M059J (cell line): ENCODE results near the gene COPS6. TPM values are rescaled to one million over a fixed set of nuclear protein-coding genes. Genes with fewer than 3 reads are reported as not detected.
"Not testable (repeated sequence)": the region's sequence is repeated elsewhere in the genome, so short reads cannot be mapped to it uniquely, and the experiment has no call there.

ENCODE experiments used
- DNase-seq: peaks from one replicate; pipeline ENCODE4 v3.0.0-alpha.2; 2012; ENCODE audit warnings: low read depth
- total RNA-seq: library from RNA; depleted of rRNA; stranded (reverse); fragments of >200 nt; shearing (Covaris generic); gene quantifications from 2 replicates; pipeline ENCODE4 v1.2.3, GENCODE V29; 2014; rRNA removed

The COPS6 gene
- total RNA-seq, 1 experiment from 2014 or later, result 109 TPM

GRCh38 chr7:100126239-100126930 lies 37.6 kb downstream of the COPS6 start:
- DNase-seq, result no peak

DNA sequence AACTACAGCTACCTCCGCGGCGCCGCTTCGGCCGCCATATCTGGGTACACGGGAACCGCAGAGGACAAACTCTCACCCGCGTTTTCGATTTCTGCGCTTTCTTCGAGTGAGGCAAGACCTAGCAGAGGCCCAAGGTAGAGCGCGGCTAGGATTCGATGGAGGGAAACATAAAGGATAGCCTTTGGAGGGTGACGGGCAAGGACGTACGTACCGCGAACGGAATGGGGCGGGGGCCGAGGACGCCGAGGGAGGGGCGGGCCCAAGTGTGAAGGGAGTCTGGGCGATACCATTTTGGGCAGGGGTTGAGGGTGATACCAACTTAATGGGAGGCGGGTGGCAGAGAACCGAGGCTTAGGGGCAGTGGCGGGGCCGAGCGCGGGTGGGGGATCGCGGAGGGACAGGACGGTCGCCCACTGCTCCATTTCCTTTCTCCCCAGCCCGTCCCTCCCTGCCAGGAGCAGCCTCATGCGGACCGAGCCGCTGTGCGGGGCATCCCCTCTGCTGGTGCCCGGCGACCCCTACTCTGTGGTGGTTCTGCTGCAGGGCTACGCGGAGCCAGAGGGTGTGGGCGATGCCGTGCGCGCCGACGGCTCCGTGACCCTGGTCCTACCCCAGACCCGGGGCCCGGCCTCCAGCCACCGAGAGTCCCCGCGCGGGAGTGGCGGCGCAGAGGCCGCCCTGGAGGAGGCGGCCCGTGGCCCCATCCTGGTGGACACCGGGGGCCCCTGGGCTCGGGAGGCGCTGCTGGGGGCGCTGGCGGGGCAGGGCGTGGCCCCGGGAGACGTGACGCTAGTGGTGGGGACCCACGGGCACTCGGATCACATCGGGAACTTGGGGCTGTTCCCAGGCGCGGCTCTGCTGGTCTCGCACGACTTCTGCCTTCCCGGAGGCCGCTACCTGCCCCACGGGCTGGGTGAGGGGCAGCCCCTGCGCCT lies 38.4 kb downstream of the COPS6 start, which contains the start of gene MBLAC1:
TSS of gene MBLAC1 (plus strand) at position 37 of the 935 bp plus-strand sequence. CDS start at position 466, 429 bp downstream.
- DNase-seq, result peak; percentile 87

GRCh38 chr7:100127866-100128636 lies 39.3 kb downstream of the COPS6 start:
- DNase-seq, result no peak

GRCh38 chr7:100128637-100128963 lies 39.8 kb downstream of the COPS6 start:
- no peak for DNase-seq

- not testable (repeated sequence) for DNase-seq
These were observed 41.4 kb downstream of the COPS6 start for GRCh38 chr7:100130220-100130607.

GRCh38 chr7:100130608-100131453 lies 42.1 kb downstream of the COPS6 start:
- peak; percentile 58 for DNase-seq

DNA sequence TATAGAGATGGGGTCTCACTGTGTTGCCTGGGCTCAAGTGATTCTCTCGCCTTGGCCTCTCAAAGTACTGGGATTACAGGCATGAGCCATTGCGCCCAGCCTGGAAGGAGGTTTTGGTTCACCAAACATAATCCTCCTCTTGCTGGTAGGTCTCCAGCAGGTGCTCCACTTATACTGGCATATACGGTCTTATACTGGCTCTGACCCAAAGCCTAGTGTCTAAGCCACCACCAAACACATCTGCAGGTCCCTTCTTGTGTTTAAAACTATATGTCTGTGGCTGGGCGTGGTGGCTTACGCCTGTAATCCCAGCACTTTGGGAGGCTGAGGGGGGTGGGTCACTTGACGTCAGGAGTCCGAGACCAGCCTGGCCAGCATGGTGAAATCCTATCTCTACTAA lies 43.4 kb downstream of the COPS6 start:
- DNase-seq, result no peak

GRCh38 chr7:100132697-100133151 lies 44.0 kb downstream of the COPS6 start:
- peak; percentile 70 for DNase-seq

GRCh38 chr7:100137851-100138760 lies 49.3 kb downstream of the COPS6 start:
- no peak for DNase-seq

DNA sequence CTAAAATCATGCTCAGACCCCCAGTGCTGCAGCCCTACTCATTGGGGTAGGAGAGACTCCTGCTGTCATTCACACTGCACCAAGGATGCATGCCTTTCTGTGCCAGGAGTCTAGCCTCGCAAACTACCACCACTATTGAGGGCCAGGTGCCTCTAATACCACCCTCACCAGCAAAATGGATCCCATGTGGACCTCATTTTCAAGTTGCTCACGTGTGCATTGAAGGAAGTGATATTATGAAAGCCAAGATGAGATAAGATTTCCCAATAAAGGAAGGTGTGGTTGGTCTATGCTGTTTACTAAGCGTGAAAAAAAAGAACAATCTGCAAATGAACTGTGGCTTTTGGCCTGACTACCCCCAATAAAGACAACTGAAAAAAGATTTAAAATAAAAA lies 52.8 kb downstream of the COPS6 start:
- DNase-seq, result no peak

Other genes with a start within 250 kb of the COPS6 start
- gene OR2AE1, start 211.9 kb upstream of the COPS6 start, total RNA-seq, result not detected in 2 replicates
- gene TRIM4, start 169.4 kb upstream of the COPS6 start, total RNA-seq, result 10.3 and 17.8 TPM in 2 replicates
- gene GJC3, start 159.3 kb upstream of the COPS6 start, total RNA-seq, result not detected in 2 replicates
- gene AZGP1, start 112.9 kb upstream of the COPS6 start, total RNA-seq, result 0.62 TPM in 1 of 2 replicates, not detected in the other
- 9.4 and 15.9 TPM in 2 replicates for gene ZKSCAN1, start 73.4 kb upstream of the COPS6 start, total RNA-seq
- 7.4 TPM in 2 replicates for gene ZSCAN21, start 39.2 kb upstream of the COPS6 start, total RNA-seq
- gene ZNF3, start 7.2 kb upstream of the COPS6 start, total RNA-seq, result 23.6 and 25.4 TPM in 2 replicates
- 146 and 183 TPM in 2 replicates for gene MCM7, start 12.4 kb downstream of the COPS6 start, total RNA-seq
- gene AP4M1, start 12.7 kb downstream of the COPS6 start, total RNA-seq, result 21.7 and 23.3 TPM in 2 replicates
- gene TAF6, start 30.4 kb downstream of the COPS6 start, total RNA-seq, result 60.7 and 93.2 TPM in 2 replicates
- gene CNPY4, start 30.7 kb downstream of the COPS6 start, total RNA-seq, result 24.1 and 33.6 TPM in 2 replicates
- 4.6 and 4.8 TPM in 2 replicates for gene MBLAC1, start 38.0 kb downstream of the COPS6 start, total RNA-seq
- gene LAMTOR4, start 59.9 kb downstream of the COPS6 start, total RNA-seq, result 145 and 157 TPM in 2 replicates
- gene TRAPPC14, start 69.8 kb downstream of the COPS6 start, total RNA-seq, result 6.4 and 10.5 TPM in 2 replicates
- 1.9 and 3.9 TPM in 2 replicates for gene GAL3ST4, start 79.6 kb downstream of the COPS6 start, total RNA-seq
- gene GPC2, start 88.4 kb downstream of the COPS6 start, total RNA-seq, result 2.8 and 4.2 TPM in 2 replicates
- 8.3 and 10.5 TPM in 2 replicates for gene STAG3, start 88.9 kb downstream of the COPS6 start, total RNA-seq
- not detected in 2 replicates for gene PVRIG, start 131.0 kb downstream of the COPS6 start, total RNA-seq
- not detected in 2 replicates for gene SPDYE3, start 218.7 kb downstream of the COPS6 start, total RNA-seq